ENCODE data around the gene DENND4A. TPM values are rescaled to one million over a fixed set of nuclear protein-coding genes. Genes with fewer than 3 reads are reported as not detected.

The DENND4A gene
- total RNA-seq, 1 donor from 2014 or later = 13.9 TPM

DNA sequence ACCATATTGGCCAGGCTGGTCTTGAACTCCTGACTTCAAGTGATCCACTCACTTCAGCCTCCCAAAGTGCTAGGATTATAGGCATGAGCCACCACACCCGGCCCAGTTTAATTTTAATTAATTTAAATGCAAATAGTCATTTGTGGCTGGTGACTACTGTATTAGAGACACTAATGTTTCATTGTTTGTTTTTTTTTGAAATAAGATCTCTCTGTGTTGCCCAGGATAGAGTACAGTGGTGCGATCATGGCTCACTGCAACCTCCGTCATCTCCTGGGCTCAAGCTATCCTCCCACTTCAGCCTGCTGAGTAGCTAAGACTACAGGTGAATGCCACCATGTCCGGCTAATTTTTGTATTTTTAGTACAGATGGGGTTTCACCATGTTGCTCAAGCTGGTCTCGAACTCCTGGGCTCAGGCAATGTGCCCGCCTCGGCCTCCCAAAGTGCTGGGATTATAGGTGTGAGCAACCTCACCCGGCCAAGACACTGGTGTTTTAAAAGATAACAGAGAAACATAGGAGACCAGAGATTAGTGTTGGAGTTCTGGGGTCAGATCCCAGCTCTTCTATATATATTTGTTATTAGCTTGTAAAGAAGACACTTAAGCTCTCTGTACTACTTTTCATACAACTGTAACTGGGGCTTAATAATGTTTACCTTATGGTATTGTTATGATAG lies 42.6 kb upstream of the DENND4A start:
- Mint-ChIP-seq H3K36me3 (ENCODE audit: low read depth, unreplicated experiment) (no peaks in the 10 kb centered on the region), H3K9me3 (ENCODE audit: unreplicated experiment) (no peaks in the 10 kb centered on the region), H3K4me3 (ENCODE audit: unreplicated experiment) (no peak overlapping the region), H3K27ac (ENCODE audit: unreplicated experiment) (no peak overlapping the region), H3K4me1 (ENCODE audit: low read depth, unreplicated experiment) (peaks cover 11% of the 10 kb centered on the region), H3K27me3 (ENCODE audit: low read depth, unreplicated experiment) (no peaks in the 10 kb centered on the region)
- Histone ChIP-seq H3K4me3 (ENCODE audit: insufficient read depth, low read depth, low read length) (no peak overlapping the region), H2AFZ (ENCODE audit: low read depth, low read length) (no peak overlapping the region), H3K27me3 (ENCODE audit: insufficient read depth, low read length) (no peaks in the 10 kb centered on the region), H3K27ac (ENCODE audit: low read depth, low read length) (no peak overlapping the region), H3K36me3 (ENCODE audit: insufficient read depth, low read length) (no peaks in the 10 kb centered on the region), H3K9ac (ENCODE audit: low read length) (no peak overlapping the region), H3K79me2 (ENCODE audit: insufficient read depth, low read length) (no peaks in the 10 kb centered on the region), H4K20me1 (ENCODE audit: insufficient read depth, low read length) (no peaks in the 10 kb centered on the region), H3K4me1 (ENCODE audit: insufficient read depth, low read length) (peaks cover 17% of the 10 kb centered on the region), H3K4me2 (ENCODE audit: low read length) (no peak overlapping the region), H3K9me3 (ENCODE audit: insufficient read depth, low read depth, low read length) (no peaks in the 10 kb centered on the region)
- TF ChIP-seq EZH2 (IDR thresholded peaks at IDR 0.05; ENCODE audit: insufficient read depth, low read length) (no peak), CTCF (IDR thresholded peaks at IDR 0.05; ENCODE audit: insufficient read depth, low read depth, low read length) (no peak)
- no peak for DNase-seq (ENCODE audit: low read depth)
- FAIRE-seq = no peak

GRCh38 chr15:65833501-65834205 lies 41.6 kb upstream of the DENND4A start:
- Histone ChIP-seq H3K9me3 (ENCODE audit: insufficient read depth, low read depth, low read length) (no peaks in the 10 kb centered on the region), H2AFZ (ENCODE audit: low read depth, low read length) (peak overlapping the region; percentile 69), H3K36me3 (ENCODE audit: insufficient read depth, low read length) (no peaks in the 10 kb centered on the region), H3K79me2 (ENCODE audit: insufficient read depth, low read length) (no peaks in the 10 kb centered on the region), H3K4me2 (ENCODE audit: low read length) (peak overlapping the region; percentile 81), H3K4me1 (ENCODE audit: insufficient read depth, low read length) (peaks cover 17% of the 10 kb centered on the region), H4K20me1 (ENCODE audit: insufficient read depth, low read length) (no peaks in the 10 kb centered on the region), H3K4me3 (ENCODE audit: insufficient read depth, low read depth, low read length) (no peak overlapping the region), H3K27me3 (ENCODE audit: insufficient read depth, low read length) (no peaks in the 10 kb centered on the region), H3K9ac (ENCODE audit: low read length) (peak overlapping the region; percentile 52), H3K27ac (ENCODE audit: low read depth, low read length) (peak overlapping the region; percentile 58)
- Mint-ChIP-seq H3K27me3 (ENCODE audit: low read depth, unreplicated experiment) (no peaks in the 10 kb centered on the region), H3K27ac (ENCODE audit: unreplicated experiment) (peak overlapping the region; percentile 49), H3K4me3 (ENCODE audit: unreplicated experiment) (no peak overlapping the region), H3K36me3 (ENCODE audit: low read depth, unreplicated experiment) (no peaks in the 10 kb centered on the region), H3K9me3 (ENCODE audit: unreplicated experiment) (no peaks in the 10 kb centered on the region), H3K4me1 (ENCODE audit: low read depth, unreplicated experiment) (peaks cover 11% of the 10 kb centered on the region)
- FAIRE-seq (no peak), DNase-seq (ENCODE audit: low read depth) (no peak)
- TF ChIP-seq CTCF (IDR thresholded peaks at IDR 0.05; ENCODE audit: insufficient read depth, low read depth, low read length) (no peak), EZH2 (IDR thresholded peaks at IDR 0.05; ENCODE audit: insufficient read depth, low read length) (no peak)
